GM23338 (cell line): ENCODE data around the gene CEP350. TPM values are rescaled to one million over a fixed set of nuclear protein-coding genes. Genes with fewer than 3 reads are reported as not detected.

ENCODE experiments used
- ATAC-seq: fragments of 200-7000 bp; cut with Tn5 transposase; 3 replicates; pipeline ENCODE4 v1.9.1; 2020
- DNase-seq: peaks from one replicate; pipeline ENCODE4 v3.0.0-alpha.2; 2015; ENCODE audit warnings: low spot score
- H2AFZ ChIP-seq: fragments of 200-600 bp; sonication (generic); 2 replicates; pipeline ENCODE4 v1.8.0; 2016; ENCODE audit warnings: antibody characterized with exemption, mild to moderate bottlenecking, moderate library complexity
- H3F3A ChIP-seq: fragments of 200-600 bp; sonication (generic); replicated peaks from 2 replicates; pipeline ENCODE4 v1.8.0; 2017; ENCODE audit warnings: antibody characterized with exemption, mixed run types, low read depth
- H3K27ac ChIP-seq: fragments of 200-600 bp; sonication (generic); 2 replicates; pipeline ENCODE4 v1.6.1; 2016; ENCODE audit warnings: low read depth
- H3K27me3 ChIP-seq: fragments of 200-600 bp; sonication (generic); 2 replicates; pipeline ENCODE4 v1.8.0; 2016; ENCODE audit warnings: mild to moderate bottlenecking, mixed run types, moderate library complexity; ENCODE audit not compliant: insufficient read depth
- H3K36me3 ChIP-seq: fragments of 200-600 bp; sonication (generic); 2 replicates; pipeline ENCODE4 v1.8.0; 2016; ENCODE audit warnings: mild to moderate bottlenecking; ENCODE audit not compliant: insufficient read depth
- H3K4me1 ChIP-seq: fragments of 200-600 bp; sonication (generic); 2 replicates; pipeline ENCODE4 v1.8.0; 2016; ENCODE audit warnings: mild to moderate bottlenecking, moderate library complexity; ENCODE audit not compliant: insufficient read depth
- H3K4me2 ChIP-seq: fragments of 200-600 bp; sonication (generic); 2 replicates; pipeline ENCODE4 v1.7.1; 2017; ENCODE audit warnings: mixed run types
- H3K4me3 ChIP-seq: fragments of 200-600 bp; sonication (generic); 2 replicates; pipeline ENCODE4 v1.6.1; 2016; ENCODE audit warnings: mixed run types
- H3K79me2 ChIP-seq: fragments of 200-600 bp; sonication (generic); replicated peaks from 2 replicates; pipeline ENCODE4 v1.8.0; 2017; ENCODE audit warnings: mild to moderate bottlenecking; ENCODE audit not compliant: insufficient read depth
- H3K9me2 ChIP-seq: fragments of 200-600 bp; sonication (generic); 2 replicates; pipeline ENCODE4 v1.8.0; 2017; ENCODE audit not compliant: insufficient read depth
- H4K20me1 ChIP-seq: fragments of 200-600 bp; sonication (generic); replicated peaks from 2 replicates; pipeline ENCODE4 v1.8.0; 2017; ENCODE audit warnings: mild to moderate bottlenecking; ENCODE audit not compliant: insufficient read depth
- H3K27ac Mint-ChIP-seq: 2 replicates; pipeline ENCODE4 v1.8.0; 2020; ENCODE audit warnings: inconsistent platforms, mild to moderate bottlenecking, moderate library complexity, mixed read lengths
- H3K27me3 Mint-ChIP-seq: 3 replicates; pipeline ENCODE4 v1.8.0; 2022; ENCODE audit warnings: low read depth, mild to moderate bottlenecking, moderate library complexity, mixed read lengths, inconsistent platforms; ENCODE audit not compliant: insufficient read depth, poor library complexity
- H3K36me3 Mint-ChIP-seq: 3 replicates; pipeline ENCODE4 v1.8.0; 2021; ENCODE audit warnings: low read depth, mild to moderate bottlenecking, inconsistent platforms, moderate library complexity, mixed read lengths
- H3K4me1 Mint-ChIP-seq: 3 replicates; pipeline ENCODE4 v1.8.0; 2020; ENCODE audit warnings: mild to moderate bottlenecking, inconsistent platforms, mixed read lengths
- H3K4me3 Mint-ChIP-seq: 3 replicates; pipeline ENCODE4 v1.8.0; 2021; ENCODE audit warnings: moderate library complexity, mild to moderate bottlenecking, inconsistent platforms, mixed read lengths
- H3K9me3 Mint-ChIP-seq: 3 replicates; pipeline ENCODE4 v1.8.0; 2020; ENCODE audit warnings: moderate library complexity, mild to moderate bottlenecking, inconsistent platforms, mixed read lengths
- CREB1 ChIP-seq: fragments of 250-450 bp; sonication (Bioruptor Pico); IDR thresholded peaks from 2 replicates; pipeline ENCODE4 v1.5.0; 2020; ENCODE audit warnings: low read depth, mild to moderate bottlenecking, moderate library complexity
- CTCF ChIP-seq, 2 experiments: fragments of 200-600 bp in 1 of 2; sonication (generic) in 1 of 2; conservative IDR thresholded peaks; 2 replicates each; pipeline versions ENCODE4 v1.5.1 to v1.6.1; 2016 to 2017; ENCODE audit warnings: antibody characterized with exemption in 2 of 2, low read depth in 2 of 2, mild to moderate bottlenecking in 2 of 2, moderate library complexity in 1 of 2
- ETS1 ChIP-seq: IDR thresholded peaks from 2 replicates; pipeline ENCODE4 v1.6.1; 2016; ENCODE audit warnings: antibody characterized with exemption
- EZH2 ChIP-seq: fragments of 200-600 bp; sonication (generic); IDR thresholded peaks from one replicate; pipeline ENCODE4 v1.8.0; 2017; ENCODE audit warnings: antibody characterized with exemption, mild to moderate bottlenecking, low read depth; ENCODE audit not compliant: unreplicated experiment
- EZH2phosphoT487 ChIP-seq: fragments of 200-600 bp; sonication (generic); IDR thresholded peaks from one replicate; pipeline ENCODE4 v1.8.1; 2018; ENCODE audit warnings: antibody characterized with exemption; ENCODE audit not compliant: unreplicated experiment
- JUNB ChIP-seq: IDR thresholded peaks from one replicate; pipeline ENCODE4 v1.6.1; 2016; ENCODE audit warnings: antibody characterized with exemption; ENCODE audit not compliant: unreplicated experiment
- NANOG ChIP-seq: IDR thresholded peaks from 2 replicates; pipeline ENCODE4 v1.6.1; 2016; ENCODE audit warnings: antibody characterized with exemption, borderline replicate concordance
- POLR2AphosphoS5 ChIP-seq: IDR thresholded peaks from 2 replicates; pipeline ENCODE4 v1.6.1; 2016; ENCODE audit warnings: antibody characterized with exemption, low read depth
- STAT1 ChIP-seq: IDR thresholded peaks from one replicate; pipeline ENCODE4 v1.6.1; 2016; ENCODE audit warnings: antibody characterized with exemption; ENCODE audit not compliant: unreplicated experiment
- ZNF114 ChIP-seq: fragments of 250-450 bp; sonication (Bioruptor Pico); IDR thresholded peaks from 2 replicates; pipeline ENCODE4 v1.5.0; 2020; ENCODE audit warnings: mild to moderate bottlenecking, moderate library complexity
- ZNF331 ChIP-seq: fragments of 250-450 bp; sonication (Bioruptor Pico); IDR thresholded peaks from 2 replicates; pipeline ENCODE4 v1.5.0; 2020; ENCODE audit warnings: low read depth, mild to moderate bottlenecking, moderate library complexity
- polyA plus RNA-seq: library from polyadenylated mRNA; unstranded; fragments of >200 nt; fragmentation: Nextera tagmentation; extraction: Ambion mirVana; gene quantifications from 2 replicates; pipeline ENCODE4 v1.2.1, GENCODE V29; 2016
- total RNA-seq: library from RNA; depleted of rRNA; stranded (reverse); fragments of >200 nt; shearing (Covaris generic); gene quantifications from 2 replicates; pipeline ENCODE4 v1.2.3, GENCODE V29; 2014
- TF ChIP-seq, protein P1 (sequence below): fragments of 250-450 bp; sonication (Bioruptor Pico); IDR thresholded peaks from 2 replicates; pipeline ENCODE4 v1.5.0; 2020; ENCODE audit warnings: mild to moderate bottlenecking, moderate library complexity
- TF ChIP-seq, protein P2 (sequence below): IDR thresholded peaks from one replicate; pipeline ENCODE4 v1.6.1; 2018; ENCODE audit warnings: antibody characterized with exemption; ENCODE audit not compliant: unreplicated experiment

Gene CEP350
- total and polyA plus RNA-seq, 2 experiments from 2014 or later: 23.4 to 36.8 TPM

DNA sequence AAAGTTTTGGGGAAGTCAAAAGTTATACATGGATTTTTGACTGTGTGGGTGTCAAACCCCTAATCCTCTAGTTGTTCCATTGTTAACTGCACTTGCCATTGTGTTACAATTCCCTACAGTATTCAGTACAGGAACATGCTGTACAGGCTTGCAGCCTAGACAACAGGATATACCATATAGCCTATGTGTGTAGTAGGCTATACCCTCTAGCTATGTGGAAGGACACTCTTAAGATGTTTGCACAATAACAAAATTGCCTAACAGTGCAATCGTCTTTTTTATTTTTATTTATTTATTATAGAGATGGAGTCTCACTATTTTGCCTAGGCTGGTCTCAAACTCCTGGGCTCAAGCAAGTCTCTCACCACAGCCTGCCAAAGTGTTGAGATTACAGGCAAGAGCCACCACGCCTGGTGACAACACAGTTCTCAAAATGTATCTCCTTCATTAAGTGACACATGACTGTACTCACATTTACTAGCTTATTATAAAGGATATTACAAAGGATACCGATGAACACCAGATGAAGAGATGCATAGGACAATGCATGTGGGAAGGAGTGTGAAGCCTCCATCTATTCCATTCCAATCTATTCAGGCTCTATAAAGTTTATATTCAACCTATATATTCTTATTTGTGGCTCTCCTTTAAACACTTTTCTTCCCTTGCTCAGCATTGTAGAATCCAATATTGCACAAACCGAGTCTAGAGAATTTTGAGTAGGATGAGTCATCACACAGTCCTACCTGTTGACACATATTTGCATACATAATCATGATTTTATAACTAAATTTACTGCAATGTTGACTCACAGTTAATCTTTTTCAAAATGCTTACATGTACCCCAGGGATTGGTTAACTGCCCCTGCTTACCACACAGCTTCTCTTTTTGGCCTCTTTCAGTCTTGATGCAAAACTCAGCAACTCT is 28.4 kb upstream of the CEP350 start:
- TF ChIP-seq CREB1 (CRISPR knock-in tag): no peak
- TF ChIP-seq NANOG: no peak
- no peak for TF ChIP-seq ZNF114 (CRISPR knock-in tag)
- TF ChIP-seq POLR2AphosphoS5: no peak
- TF ChIP-seq CTCF (conservative IDR thresholded peaks at IDR 0.05; ENCODE audit: low read depth in 2 of 2): no peak
- no peak for TF ChIP-seq ETS1
- TF ChIP-seq, protein P1, sequence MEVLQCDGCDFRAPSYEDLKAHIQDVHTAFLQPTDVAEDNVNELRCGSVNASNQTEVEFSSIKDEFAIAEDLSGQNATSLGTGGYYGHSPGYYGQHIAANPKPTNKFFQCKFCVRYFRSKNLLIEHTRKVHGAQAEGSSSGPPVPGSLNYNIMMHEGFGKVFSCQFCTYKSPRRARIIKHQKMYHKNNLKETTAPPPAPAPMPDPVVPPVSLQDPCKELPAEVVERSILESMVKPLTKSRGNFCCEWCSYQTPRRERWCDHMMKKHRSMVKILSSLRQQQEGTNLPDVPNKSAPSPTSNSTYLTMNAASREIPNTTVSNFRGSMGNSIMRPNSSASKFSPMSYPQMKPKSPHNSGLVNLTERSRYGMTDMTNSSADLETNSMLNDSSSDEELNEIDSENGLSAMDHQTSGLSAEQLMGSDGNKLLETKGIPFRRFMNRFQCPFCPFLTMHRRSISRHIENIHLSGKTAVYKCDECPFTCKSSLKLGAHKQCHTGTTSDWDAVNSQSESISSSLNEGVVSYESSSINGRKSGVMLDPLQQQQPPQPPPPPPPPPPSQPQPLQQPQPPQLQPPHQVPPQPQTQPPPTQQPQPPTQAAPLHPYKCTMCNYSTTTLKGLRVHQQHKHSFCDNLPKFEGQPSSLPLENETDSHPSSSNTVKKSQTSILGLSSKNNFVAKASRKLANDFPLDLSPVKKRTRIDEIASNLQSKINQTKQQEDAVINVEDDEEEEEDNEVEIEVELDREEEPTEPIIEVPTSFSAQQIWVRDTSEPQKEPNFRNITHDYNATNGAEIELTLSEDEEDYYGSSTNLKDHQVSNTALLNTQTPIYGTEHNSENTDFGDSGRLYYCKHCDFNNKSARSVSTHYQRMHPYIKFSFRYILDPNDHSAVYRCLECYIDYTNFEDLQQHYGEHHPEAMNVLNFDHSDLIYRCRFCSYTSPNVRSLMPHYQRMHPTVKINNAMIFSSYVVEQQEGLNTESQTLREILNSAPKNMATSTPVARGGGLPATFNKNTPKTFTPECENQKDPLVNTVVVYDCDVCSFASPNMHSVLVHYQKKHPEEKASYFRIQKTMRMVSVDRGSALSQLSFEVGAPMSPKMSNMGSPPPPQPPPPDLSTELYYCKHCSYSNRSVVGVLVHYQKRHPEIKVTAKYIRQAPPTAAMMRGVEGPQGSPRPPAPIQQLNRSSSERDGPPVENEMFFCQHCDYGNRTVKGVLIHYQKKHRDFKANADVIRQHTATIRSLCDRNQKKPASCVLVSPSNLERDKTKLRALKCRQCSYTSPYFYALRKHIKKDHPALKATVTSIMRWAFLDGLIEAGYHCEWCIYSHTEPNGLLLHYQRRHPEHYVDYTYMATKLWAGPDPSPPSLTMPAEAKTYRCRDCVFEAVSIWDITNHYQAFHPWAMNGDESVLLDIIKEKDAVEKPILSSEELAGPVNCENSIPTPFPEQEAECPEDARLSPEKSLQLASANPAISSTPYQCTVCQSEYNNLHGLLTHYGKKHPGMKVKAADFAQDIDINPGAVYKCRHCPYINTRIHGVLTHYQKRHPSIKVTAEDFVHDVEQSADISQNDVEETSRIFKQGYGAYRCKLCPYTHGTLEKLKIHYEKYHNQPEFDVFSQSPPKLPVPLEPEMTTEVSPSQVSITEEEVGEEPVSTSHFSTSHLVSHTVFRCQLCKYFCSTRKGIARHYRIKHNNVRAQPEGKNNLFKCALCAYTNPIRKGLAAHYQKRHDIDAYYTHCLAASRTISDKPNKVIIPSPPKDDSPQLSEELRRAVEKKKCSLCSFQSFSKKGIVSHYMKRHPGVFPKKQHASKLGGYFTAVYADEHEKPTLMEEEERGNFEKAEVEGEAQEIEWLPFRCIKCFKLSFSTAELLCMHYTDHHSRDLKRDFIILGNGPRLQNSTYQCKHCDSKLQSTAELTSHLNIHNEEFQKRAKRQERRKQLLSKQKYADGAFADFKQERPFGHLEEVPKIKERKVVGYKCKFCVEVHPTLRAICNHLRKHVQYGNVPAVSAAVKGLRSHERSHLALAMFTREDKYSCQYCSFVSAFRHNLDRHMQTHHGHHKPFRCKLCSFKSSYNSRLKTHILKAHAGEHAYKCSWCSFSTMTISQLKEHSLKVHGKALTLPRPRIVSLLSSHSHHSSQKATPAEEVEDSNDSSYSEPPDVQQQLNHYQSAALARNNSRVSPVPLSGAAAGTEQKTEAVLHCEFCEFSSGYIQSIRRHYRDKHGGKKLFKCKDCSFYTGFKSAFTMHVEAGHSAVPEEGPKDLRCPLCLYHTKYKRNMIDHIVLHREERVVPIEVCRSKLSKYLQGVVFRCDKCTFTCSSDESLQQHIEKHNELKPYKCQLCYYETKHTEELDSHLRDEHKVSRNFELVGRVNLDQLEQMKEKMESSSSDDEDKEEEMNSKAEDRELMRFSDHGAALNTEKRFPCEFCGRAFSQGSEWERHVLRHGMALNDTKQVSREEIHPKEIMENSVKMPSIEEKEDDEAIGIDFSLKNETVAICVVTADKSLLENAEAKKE: no peak
- no peak for TF ChIP-seq ZNF331
- no peak for TF ChIP-seq EZH2phosphoT487
- TF ChIP-seq EZH2: no peak
- TF ChIP-seq, protein P2, sequence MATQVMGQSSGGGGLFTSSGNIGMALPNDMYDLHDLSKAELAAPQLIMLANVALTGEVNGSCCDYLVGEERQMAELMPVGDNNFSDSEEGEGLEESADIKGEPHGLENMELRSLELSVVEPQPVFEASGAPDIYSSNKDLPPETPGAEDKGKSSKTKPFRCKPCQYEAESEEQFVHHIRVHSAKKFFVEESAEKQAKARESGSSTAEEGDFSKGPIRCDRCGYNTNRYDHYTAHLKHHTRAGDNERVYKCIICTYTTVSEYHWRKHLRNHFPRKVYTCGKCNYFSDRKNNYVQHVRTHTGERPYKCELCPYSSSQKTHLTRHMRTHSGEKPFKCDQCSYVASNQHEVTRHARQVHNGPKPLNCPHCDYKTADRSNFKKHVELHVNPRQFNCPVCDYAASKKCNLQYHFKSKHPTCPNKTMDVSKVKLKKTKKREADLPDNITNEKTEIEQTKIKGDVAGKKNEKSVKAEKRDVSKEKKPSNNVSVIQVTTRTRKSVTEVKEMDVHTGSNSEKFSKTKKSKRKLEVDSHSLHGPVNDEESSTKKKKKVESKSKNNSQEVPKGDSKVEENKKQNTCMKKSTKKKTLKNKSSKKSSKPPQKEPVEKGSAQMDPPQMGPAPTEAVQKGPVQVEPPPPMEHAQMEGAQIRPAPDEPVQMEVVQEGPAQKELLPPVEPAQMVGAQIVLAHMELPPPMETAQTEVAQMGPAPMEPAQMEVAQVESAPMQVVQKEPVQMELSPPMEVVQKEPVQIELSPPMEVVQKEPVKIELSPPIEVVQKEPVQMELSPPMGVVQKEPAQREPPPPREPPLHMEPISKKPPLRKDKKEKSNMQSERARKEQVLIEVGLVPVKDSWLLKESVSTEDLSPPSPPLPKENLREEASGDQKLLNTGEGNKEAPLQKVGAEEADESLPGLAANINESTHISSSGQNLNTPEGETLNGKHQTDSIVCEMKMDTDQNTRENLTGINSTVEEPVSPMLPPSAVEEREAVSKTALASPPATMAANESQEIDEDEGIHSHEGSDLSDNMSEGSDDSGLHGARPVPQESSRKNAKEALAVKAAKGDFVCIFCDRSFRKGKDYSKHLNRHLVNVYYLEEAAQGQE: no peak
- TF ChIP-seq JUNB: no peak
- no peak for TF ChIP-seq STAT1
- Histone ChIP-seq H4K20me1 (no peaks in the 10 kb centered on the region), H3K9me2 (no peaks in the 10 kb centered on the region), H3K4me3 (no peak overlapping the region), H3K27ac (no peak overlapping the region), H3K4me2 (no peak overlapping the region), H3F3A (no peaks in the 10 kb centered on the region), H3K4me1 (peaks cover 19% of the 10 kb centered on the region), H3K79me2 (no peaks in the 10 kb centered on the region), H3K27me3 (no peaks in the 10 kb centered on the region), H3K36me3 (no peaks in the 10 kb centered on the region), H2AFZ (no peak overlapping the region)
- H3K4me1 Mint-ChIP-seq: peaks cover 21% of the 10 kb centered on the region
- H3K4me3 Mint-ChIP-seq: no peak overlapping the region
- DNase-seq: no peak
- H3K27ac Mint-ChIP-seq: no peak overlapping the region
- H3K9me3 Mint-ChIP-seq: no peaks in the 10 kb centered on the region
- no peaks in the 10 kb centered on the region for H3K36me3 Mint-ChIP-seq
- no peaks in the 10 kb centered on the region for H3K27me3 Mint-ChIP-seq
- no peak for ATAC-seq
